H1 (cell line): ENCODE results near the gene LSR. TPM values are rescaled to one million over a fixed set of nuclear protein-coding genes. Genes with fewer than 3 reads are reported as not detected.

Experiments
- ATF2 ChIP-seq: IDR thresholded peaks from 2 replicates; pipeline ENCODE4 v1.6.1; 2012; ENCODE audit warnings: low read length, inconsistent platforms
- ATF3 ChIP-seq: IDR thresholded peaks from 2 replicates; pipeline ENCODE4 v1.6.1; 2011; ENCODE audit warnings: low read depth, mild to moderate bottlenecking, low read length; ENCODE audit not compliant: insufficient read depth
- BACH1 ChIP-seq: IDR thresholded peaks from 2 replicates; pipeline ENCODE4 v1.6.1; 2012; ENCODE audit warnings: low read length, improper control_type of control experiment
- CBX5 ChIP-seq: fragments of 300-800, 300-1000 bp; sonication (generic); IDR thresholded peaks from 2 replicates; pipeline ENCODE4 v1.7.1; 2016; ENCODE audit warnings: antibody characterized with exemption, low read length, low read depth
- CBX8 ChIP-seq: fragments of 300-800, 300-1000 bp; sonication (generic); IDR thresholded peaks from 2 replicates; pipeline ENCODE4 v1.7.1; 2016; ENCODE audit warnings: low read depth, low read length, borderline replicate concordance
- CEBPB ChIP-seq: IDR thresholded peaks from 2 replicates; pipeline ENCODE4 v1.6.1; 2012; ENCODE audit warnings: low read depth, low read length
- CHD1 ChIP-seq: IDR thresholded peaks from 2 replicates; pipeline ENCODE4 v1.6.1; 2012; ENCODE audit warnings: low read depth, low read length, improper control_type of control experiment
- CHD2 ChIP-seq: IDR thresholded peaks from 2 replicates; pipeline ENCODE4 v1.6.1; 2012; ENCODE audit warnings: low read length, improper control_type of control experiment
- CREB1 ChIP-seq: IDR thresholded peaks from 2 replicates; pipeline ENCODE4 v1.6.1; 2012; ENCODE audit warnings: inconsistent platforms
- KDM1A ChIP-seq: fragments of 200-600, 300-600 bp; sonication (generic); IDR thresholded peaks from 2 replicates; pipeline ENCODE4 v1.7.1; 2016; ENCODE audit warnings: mild to moderate bottlenecking, low read length, borderline replicate concordance
- KDM4A ChIP-seq: IDR thresholded peaks from one replicate; pipeline ENCODE4 v1.7.1; 2012; ENCODE audit warnings: low read depth, mild to moderate bottlenecking, moderate library complexity, low read length, inconsistent platforms; ENCODE audit not compliant: severe bottlenecking
- NANOG ChIP-seq: IDR thresholded peaks from 2 replicates; pipeline ENCODE4 v1.6.1; 2011; ENCODE audit warnings: low read length, low read depth, mild to moderate bottlenecking, inconsistent platforms; ENCODE audit not compliant: insufficient read depth, poor library complexity, severe bottlenecking
- NRF1 ChIP-seq: IDR thresholded peaks from 2 replicates; pipeline ENCODE4 v1.6.1; 2011; ENCODE audit warnings: mild to moderate bottlenecking, low read depth, low read length, improper control_type of control experiment
- POLR2A ChIP-seq, 2 experiments: IDR thresholded peaks; 1 replicate in 1 of 2; 2 replicates in 1 of 2; pipeline ENCODE4 v1.6.1; 2011; ENCODE audit warnings: low read depth in 2 of 2, low read length in 2 of 2, mild to moderate bottlenecking in 2 of 2; ENCODE audit errors: control extremely low read depth in 1 of 2
- RAD21 ChIP-seq, 2 experiments: IDR thresholded peaks in 1 of 2; conservative IDR thresholded peaks in 1 of 2; 2 replicates each; pipeline ENCODE4 v1.6.1; 2011; ENCODE audit warnings: low read depth in 2 of 2, low read length in 2 of 2, improper control_type of control experiment in 1 of 2, inconsistent platforms in 1 of 2, mild to moderate bottlenecking in 1 of 2, moderate library complexity in 1 of 2
- RFX5 ChIP-seq: IDR thresholded peaks from 2 replicates; pipeline ENCODE4 v1.6.1; 2011; ENCODE audit warnings: low read depth, low read length, improper control_type of control experiment, borderline replicate concordance
- SAP30 ChIP-seq: fragments of 300-600 bp; sonication (generic); IDR thresholded peaks from 2 replicates; pipeline ENCODE4 v1.7.1; 2012; ENCODE audit warnings: low read length, moderate library complexity, mild to moderate bottlenecking, inconsistent platforms; ENCODE audit not compliant: insufficient read depth, insufficient replicate concordance
- TBP ChIP-seq: IDR thresholded peaks from 2 replicates; pipeline ENCODE4 v1.6.1; 2011; ENCODE audit warnings: low read depth, low read length, improper control_type of control experiment
- ZNF274 ChIP-seq: IDR thresholded peaks from 2 replicates; pipeline ENCODE4 v1.7.0; 2012; ENCODE audit warnings: low read length, borderline replicate concordance; ENCODE audit errors: extremely low read depth
- polyA plus RNA-seq, 7 experiments: library from polyadenylated mRNA; depleted of rRNA in 3 of 7; stranded (reverse) in 5 of 7; unstranded in 2 of 7; fragments of >200 nt in 5 of 7; fragments of 200-250 nt in 2 of 7; gene quantifications; 1 replicate in 5 of 7; 2 replicates in 1 of 7; 4 replicates in 1 of 7; pipeline versions ENCODE4 v1.2.1 to v1.2.3, GENCODE V29; 2011 to 2013; ENCODE audit warnings: missing spikeins in 2 of 7, mixed read lengths in 2 of 7
- total RNA-seq: library from RNA; stranded (reverse); fragmentation: NEBNext Ultra II Directional; extraction: Animal tissue kit (Norgen Biotek cat#: 25700); gene quantifications from 2 replicates; pipeline ENCODE4 v1.2.1, GENCODE V29; 2021
- TF ChIP-seq, protein P1 (sequence below): IDR thresholded peaks from 2 replicates; pipeline ENCODE4 v1.6.1; 2012; ENCODE audit warnings: inconsistent platforms
- TF ChIP-seq, protein P2 (sequence below): IDR thresholded peaks from 2 replicates; pipeline ENCODE4 v1.6.1; 2012; ENCODE audit warnings: inconsistent platforms

LSR gene
- total and polyA plus RNA-seq, 2 of the 8 experiments (the other 6 are each of a cell fraction or from before 2014, with no cell fraction given) = 159 to 186 TPM

DNA sequence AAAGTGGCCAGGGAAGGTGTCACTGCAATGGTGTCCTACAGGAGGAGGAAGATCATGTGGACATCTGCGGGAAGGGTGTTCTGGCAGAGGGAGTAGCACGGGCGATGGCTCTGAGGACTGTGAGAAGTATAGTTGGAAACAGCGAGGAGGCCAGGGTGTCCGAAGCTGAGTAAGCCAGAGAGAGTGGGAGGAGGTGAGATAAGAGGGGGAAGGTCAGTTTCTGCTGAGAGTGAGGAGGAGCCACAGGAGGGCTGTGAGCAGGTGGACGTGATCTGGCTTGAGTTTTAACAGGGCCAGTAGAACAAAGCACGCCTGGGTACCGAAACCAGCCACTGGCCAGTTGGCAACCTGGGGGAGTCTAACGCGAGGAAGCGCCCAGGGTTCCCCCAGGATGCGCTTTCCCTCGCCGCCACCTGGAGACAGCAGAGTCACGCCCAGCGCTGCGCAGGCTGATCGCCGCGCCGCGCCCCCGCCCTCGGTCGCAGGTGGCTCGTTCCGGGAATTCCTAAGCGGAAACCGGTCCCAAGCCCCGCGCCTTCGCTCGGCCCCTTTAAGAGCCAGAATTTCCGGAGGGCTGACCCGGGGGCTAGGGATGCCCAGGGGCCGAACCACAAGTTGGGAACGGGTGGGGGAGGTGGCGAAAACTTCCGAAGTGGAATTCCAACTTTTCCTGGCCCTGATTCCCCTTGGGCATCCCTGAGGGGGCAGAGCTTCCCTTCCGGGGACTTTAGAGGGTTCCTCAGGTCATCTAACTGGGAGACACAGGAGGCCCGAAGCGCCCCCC is 1.1 kb upstream of the LSR start (continued):
- TF ChIP-seq CBX5 = no peak
- no peak for TF ChIP-seq ATF3
- peak; percentile 63 for TF ChIP-seq CREB1
- TF ChIP-seq CHD2 = 0 out of 2 replicates have a peak, but pooled peaks have one; percentile 28
- TF ChIP-seq ATF2 = no peak
- peak; percentile 66 for TF ChIP-seq TBP
- TF ChIP-seq RFX5 = peak; percentile 58; the same call in 1 of the 2 replicates
- no peak for TF ChIP-seq ZNF274
- no peak for TF ChIP-seq CEBPB
- peak; percentile 98 for TF ChIP-seq KDM1A
- TF ChIP-seq, protein P1, sequence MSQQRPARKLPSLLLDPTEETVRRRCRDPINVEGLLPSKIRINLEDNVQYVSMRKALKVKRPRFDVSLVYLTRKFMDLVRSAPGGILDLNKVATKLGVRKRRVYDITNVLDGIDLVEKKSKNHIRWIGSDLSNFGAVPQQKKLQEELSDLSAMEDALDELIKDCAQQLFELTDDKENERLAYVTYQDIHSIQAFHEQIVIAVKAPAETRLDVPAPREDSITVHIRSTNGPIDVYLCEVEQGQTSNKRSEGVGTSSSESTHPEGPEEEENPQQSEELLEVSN = peak; percentile 9
- no peak for TF ChIP-seq CHD1
- TF ChIP-seq NRF1 = peak; percentile 46
- no peak for TF ChIP-seq CBX8
- TF ChIP-seq RAD21 (IDR thresholded peaks at IDR 0.05 in 1 of 2, conservative IDR thresholded peaks at IDR 0.05 in 1 of 2; ENCODE audit: low read depth in 2 of 2, low read length in 2 of 2) = peak; percentile 81 to 83
- TF ChIP-seq SAP30 = no peak
- TF ChIP-seq, protein P2, sequence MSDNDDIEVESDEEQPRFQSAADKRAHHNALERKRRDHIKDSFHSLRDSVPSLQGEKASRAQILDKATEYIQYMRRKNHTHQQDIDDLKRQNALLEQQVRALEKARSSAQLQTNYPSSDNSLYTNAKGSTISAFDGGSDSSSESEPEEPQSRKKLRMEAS = peak; percentile 84
- peak; percentile 46 for TF ChIP-seq NANOG
- TF ChIP-seq POLR2A (IDR thresholded peaks at IDR 0.05; ENCODE audit: control extremely low read depth in 1 of 2, low read depth in 2 of 2, low read length in 2 of 2) = peak; percentile 48 to 82
- TF ChIP-seq KDM4A = peak; percentile 24
- TF ChIP-seq BACH1 = peak; percentile 51
